ENCODE results near the gene CMYA5. TPM values are rescaled to one million over a fixed set of nuclear protein-coding genes. Genes with fewer than 3 reads are reported as not detected.

The CMYA5 gene
- total RNA-seq, 2 experiments from 2014 or later: 0.13 to 0.16 TPM

GRCh38 chr5:79727451-79728355, 38.1 kb downstream of the CMYA5 start:
- intact Hi-C loops (cut with micrococcal nuclease): no loop called here
- no peak for DNase-seq
- no peak for TF ChIP-seq CTCF (IDR thresholded peaks at IDR 0.05)
- no peaks in the 10 kb centered on the region for H3K36me3 Mint-ChIP-seq (ENCODE audit: low read depth)
- H3K4me3 Mint-ChIP-seq: no peak overlapping the region
- ChIA-PET POLR2A (interaction anchor here (0.6 kb wide), 1 partner anchor 32 kb away, joined by 3 read pairs; no protein-coding TSS in a partner anchor), CTCF (no interaction called here)
- peaks cover 52% of the 10 kb centered on the region for H3K27me3 Mint-ChIP-seq
- H3K27ac Mint-ChIP-seq: no peak overlapping the region
- no peaks in the 10 kb centered on the region for H3K9me3 Mint-ChIP-seq
- ATAC-seq: no peak
- H3K4me1 Mint-ChIP-seq (ENCODE audit: low read depth): peaks cover 21% of the 10 kb centered on the region

- Mint-ChIP-seq H3K27me3 (peaks cover 58% of the 10 kb centered on the region), H3K9me3 (no peaks in the 10 kb centered on the region), H3K4me1 (ENCODE audit: low read depth) (peaks cover 25% of the 10 kb centered on the region), H3K27ac (no peak overlapping the region), H3K36me3 (ENCODE audit: low read depth) (no peaks in the 10 kb centered on the region), H3K4me3 (no peak overlapping the region)
- CTCF ChIA-PET: no interaction called here
- POLR2A ChIA-PET: interaction anchor here (0.7 kb wide), 1 partner anchor 252 kb away, joined by 3 read pairs; no protein-coding TSS in a partner anchor
- intact Hi-C loops (cut with micrococcal nuclease): no loop called here
- DNase-seq (peak; percentile 19), ATAC-seq (no peak)
- no peak for TF ChIP-seq CTCF (IDR thresholded peaks at IDR 0.05)
Measured at GRCh38 chr5:79728396-79728795, 38.8 kb downstream of the CMYA5 start.

- H3K9me3 Mint-ChIP-seq: no peaks in the 10 kb centered on the region
- intact Hi-C loops (cut with micrococcal nuclease): no loop called here
- H3K4me1 Mint-ChIP-seq (ENCODE audit: low read depth): peaks cover 25% of the 10 kb centered on the region
- TF ChIP-seq CTCF (IDR thresholded peaks at IDR 0.05): no peak
- H3K36me3 Mint-ChIP-seq (ENCODE audit: low read depth): no peaks in the 10 kb centered on the region
- H3K27me3 Mint-ChIP-seq: peaks cover 67% of the 10 kb centered on the region
- ChIA-PET POLR2A (no interaction called here), CTCF (interaction anchor here (2.0 kb wide), 1 partner anchor 27 kb away, joined by 9 read pairs; no protein-coding TSS in a partner anchor)
- H3K27ac Mint-ChIP-seq: no peak overlapping the region
- ATAC-seq: no peak
- no peak overlapping the region for H3K4me3 Mint-ChIP-seq
- no peak for DNase-seq
Measured at GRCh38 chr5:79729679-79730078, 40.0 kb downstream of the CMYA5 start.

- Mint-ChIP-seq H3K4me1 (ENCODE audit: low read depth) (peaks cover 30% of the 10 kb centered on the region), H3K9me3 (no peaks in the 10 kb centered on the region), H3K27me3 (peaks cover 74% of the 10 kb centered on the region), H3K27ac (no peak overlapping the region), H3K4me3 (no peak overlapping the region), H3K36me3 (ENCODE audit: low read depth) (no peaks in the 10 kb centered on the region)
- intact Hi-C loops (cut with micrococcal nuclease): no loop called here
- ATAC-seq (no peak), DNase-seq (no peak)
- no peak for TF ChIP-seq CTCF (IDR thresholded peaks at IDR 0.05)
- ChIA-PET CTCF (interaction anchor here (2.0 kb wide), 1 partner anchor 27 kb away, joined by 9 read pairs; no protein-coding TSS in a partner anchor), POLR2A (no interaction called here)
Measured at GRCh38 chr5:79730564-79730963, 40.9 kb downstream of the CMYA5 start.

- Mint-ChIP-seq H3K4me3 (no peak overlapping the region), H3K27me3 (peaks cover 76% of the 10 kb centered on the region), H3K27ac (no peak overlapping the region), H3K9me3 (no peaks in the 10 kb centered on the region), H3K36me3 (ENCODE audit: low read depth) (no peaks in the 10 kb centered on the region), H3K4me1 (ENCODE audit: low read depth) (peaks cover 41% of the 10 kb centered on the region)
- ATAC-seq (no peak), DNase-seq (no peak)
- ChIA-PET CTCF (interaction anchor here (2.5 kb wide), 1 partner anchor 29 kb away, joined by 7 read pairs; no protein-coding TSS in a partner anchor), POLR2A (no interaction called here)
- no peak for TF ChIP-seq CTCF (IDR thresholded peaks at IDR 0.05)
- intact Hi-C loops (cut with micrococcal nuclease): no loop called here
Measured at GRCh38 chr5:79731775-79732174, 42.1 kb downstream of the CMYA5 start.
